OCI-LY3 (cell line): ENCODE results near the gene WDR38.

ENCODE experiments used
- CTCF ChIP-seq: fragments of 200-600, 300-600 bp; sonication (generic); IDR thresholded peaks from 2 replicates; pipeline ENCODE4 v1.5.1; 2014; ENCODE audit warnings: antibody characterized with exemption, low read length, low read depth
- EZH2phosphoT487 ChIP-seq: fragments of 200-600 bp; shearing (Covaris generic); IDR thresholded peaks from 2 replicates; pipeline ENCODE4 v1.6.1; 2018; ENCODE audit warnings: antibody characterized with exemption, mixed run types, low read depth

- TF ChIP-seq CTCF (no peak), EZH2phosphoT487 (no peak)
These were observed 6.7 kb downstream of the WDR38 start for GRCh38 chr9:124859803-124860581.
